A549 (cell line): ENCODE data around the gene PRR29. TPM values are rescaled to one million over a fixed set of nuclear protein-coding genes. Genes with fewer than 3 reads are reported as not detected.

Experiments used
- ATAC-seq, 2 experiments: fragments of 200-7000 bp in 1 of 2; fragments of >200 bp in 1 of 2; cut with Nextera tagmentation in 1 of 2; cut with Tn5 transposase in 1 of 2; 3 replicates each; pipeline versions ENCODE4 v1.8.0 to v1.9.1; 2018 to 2020; ENCODE audit warnings: mild to moderate bottlenecking in 1 of 2, moderate library complexity in 1 of 2
- CTCF ChIA-PET: fragments of 300-600 bp; sonication (Branson Sonifier 250); formaldehyde crosslinking; extraction: SDS; loops from one replicate; lab custom pipeline; 2021; ENCODE audit warnings: antibody characterized with exemption, inconsistent platforms; lab: Yijun Ruan, JAX
- POLR2A ChIA-PET: fragments of 350-600 bp; formaldehyde crosslinking; extraction: SDS; loops from one replicate; lab custom pipeline; 2021; ENCODE audit warnings: antibody characterized with exemption, inconsistent platforms; lab: Yijun Ruan, JAX
- DNase-seq, 2 experiments: peaks; one replicate each; pipeline versions ENCODE4 v3.0.0 to v3.0.0-alpha.2; 2011 to 2016; ENCODE audit warnings: low read depth in 1 of 2, low spot score in 1 of 2
- FAIRE-seq: peaks from 2 replicates; lab custom pipeline; 2011; peaks lifted over from hg19 to GRCh38; lab: Jason Lieb, UNC
- H3K27ac ChIP-seq, 2 experiments: fragments of >200 bp; sonication (Bioruptor Twin); formaldehyde crosslinking; 3 replicates each; pipeline ENCODE4 v1.5.1; 2016 to 2017
- H3K4me1 ChIP-seq: fragments of >200 bp; sonication (Bioruptor Twin); formaldehyde crosslinking; 3 replicates; pipeline ENCODE4 v1.6.1; 2016
- H3K4me2 ChIP-seq: fragments of >200 bp; sonication (Bioruptor Twin); formaldehyde crosslinking; 3 replicates; pipeline ENCODE4 v1.6.1; 2016
- H3K4me3 ChIP-seq: fragments of >200 bp; sonication (Bioruptor Twin); formaldehyde crosslinking; 3 replicates; pipeline ENCODE4 v1.5.1; 2016
- H3K9me3 ChIP-seq: fragments of >200 bp; sonication (Bioruptor Twin); formaldehyde crosslinking; 3 replicates; pipeline ENCODE4 v1.6.1; 2016
- CBX2 ChIP-seq: fragments of 200-600 bp; sonication (generic); IDR thresholded peaks from 2 replicates; pipeline ENCODE4 v1.6.1; 2016; ENCODE audit warnings: low read depth, mild to moderate bottlenecking, borderline replicate concordance
- CBX8 ChIP-seq: fragments of 200-600 bp; sonication (generic); IDR thresholded peaks from 2 replicates; pipeline ENCODE4 v1.6.1; 2016
- CEBPB ChIP-seq, 2 experiments: fragments of >200 bp in 1 of 2; sonication (Bioruptor Twin) in 1 of 2; formaldehyde crosslinking in 1 of 2; IDR thresholded peaks; 2 replicates each; pipeline ENCODE4 v1.6.1; 2012 to 2016
- CTCF ChIP-seq: fragments of >200 bp; sonication (Bioruptor Twin); formaldehyde crosslinking; IDR thresholded peaks from 3 replicates; pipeline ENCODE4 v1.5.1; 2016
- ELK1 ChIP-seq: fragments of 150-350 bp; IDR thresholded peaks from 2 replicates; pipeline ENCODE4 v1.6.1; 2014; ENCODE audit warnings: low read depth, mild to moderate bottlenecking, low read length
- EP300 ChIP-seq, 2 experiments: fragments of >200 bp; sonication (Bioruptor Twin); formaldehyde crosslinking; IDR thresholded peaks; 2 replicates in 1 of 2; 3 replicates in 1 of 2; pipeline ENCODE4 v1.6.1; 2016 to 2017
- FOSB ChIP-seq: fragments of 250-450 bp; sonication (Bioruptor Pico); IDR thresholded peaks from 2 replicates; pipeline ENCODE4 v1.5.0; 2020; ENCODE audit warnings: mild to moderate bottlenecking, moderate library complexity
- FOXS1 ChIP-seq: fragments of 250-450 bp; sonication (Bioruptor Pico); IDR thresholded peaks from 2 replicates; pipeline ENCODE4 v1.5.0; 2020; ENCODE audit warnings: mild to moderate bottlenecking, moderate library complexity
- GATA3 ChIP-seq: IDR thresholded peaks from 2 replicates; pipeline ENCODE4 v1.6.1; 2012; ENCODE audit warnings: borderline replicate concordance
- HDAC2 ChIP-seq: fragments of 200-600 bp; sonication (generic); IDR thresholded peaks from 2 replicates; pipeline ENCODE4 v1.6.1; 2016
- HES2 ChIP-seq: fragments of >200 bp; sonication (Bioruptor Twin); formaldehyde crosslinking; IDR thresholded peaks from 2 replicates; pipeline ENCODE4 v1.6.1; 2016
- MAFK ChIP-seq: fragments of 450-650 bp; IDR thresholded peaks from 2 replicates; pipeline ENCODE4 v1.6.1; 2014; ENCODE audit not compliant: partially characterized antibody
- MAZ ChIP-seq: fragments of 150-350 bp; IDR thresholded peaks from 2 replicates; pipeline ENCODE4 v1.6.1; 2014; ENCODE audit warnings: antibody characterized with exemption, low read depth, low read length, borderline replicate concordance
- MYC ChIP-seq: IDR thresholded peaks from 2 replicates; pipeline ENCODE4 v1.6.1; 2012; ENCODE audit warnings: mild to moderate bottlenecking, inconsistent platforms, low read length, improper control_type of control experiment, borderline replicate concordance
- PHF8 ChIP-seq: fragments of 200-600 bp; sonication (generic); IDR thresholded peaks from 2 replicates; pipeline ENCODE4 v1.6.1; 2016; ENCODE audit warnings: low read depth, mild to moderate bottlenecking, antibody characterized with exemption, moderate library complexity, borderline replicate concordance
- POLR2AphosphoS2 ChIP-seq: conservative IDR thresholded peaks from 2 replicates; pipeline ENCODE4 v1.6.1; 2012; ENCODE audit warnings: low read length, improper control_type of control experiment, inconsistent platforms
- RAD21 ChIP-seq, 2 experiments: fragments of >200 bp in 1 of 2; sonication (Bioruptor Twin) in 1 of 2; formaldehyde crosslinking in 1 of 2; IDR thresholded peaks in 1 of 2; conservative IDR thresholded peaks in 1 of 2; 2 replicates in 1 of 2; 3 replicates in 1 of 2; pipeline ENCODE4 v1.6.1; 2012 to 2018; ENCODE audit warnings: inconsistent platforms in 1 of 2
- SREBF2 ChIP-seq: fragments of 450-650 bp; IDR thresholded peaks from 2 replicates; pipeline ENCODE4 v1.6.1; 2014; ENCODE audit warnings: mild to moderate bottlenecking, moderate library complexity
- TP53 ChIP-seq: fragments of 250-450 bp; sonication (Bioruptor Pico); IDR thresholded peaks from 2 replicates; pipeline ENCODE4 v1.5.0; 2021; ENCODE audit warnings: mild to moderate bottlenecking, moderate library complexity
- ZC3H11A ChIP-seq: fragments of 450-650 bp; IDR thresholded peaks from 2 replicates; pipeline ENCODE4 v1.6.1; 2014; ENCODE audit warnings: antibody characterized with exemption, mild to moderate bottlenecking
- ZFP36 ChIP-seq: fragments of 450-650 bp; IDR thresholded peaks from 2 replicates; pipeline ENCODE4 v1.6.1; 2014; ENCODE audit warnings: borderline replicate concordance; ENCODE audit not compliant: partially characterized antibody
- WGBS: methylation state at CpG from one replicate; pipeline ENCODE4 v1.1.6; 2017; ENCODE audit errors: missing lambda C conversion rate; 5-methylcytosine and 5-hydroxymethylcytosine counted together
- polyA plus RNA-seq, 4 experiments: library from polyadenylated mRNA; depleted of rRNA in 3 of 4; stranded (reverse); fragments of >200 nt; fragmentation: RNase III in 1 of 4; extraction: RNeasy Plus Mini Kit Qiagen cat#74134 plus additional on column Dnase treatment in 1 of 4; gene quantifications; 2 replicates in 3 of 4; 3 replicates in 1 of 4; pipeline ENCODE4 v1.2.3, GENCODE V29; 2011 to 2017

PRR29 gene
- polyA plus RNA-seq, 2 of the 4 experiments (the other 2 are of a cell fraction): 0.44 to 0.67 TPM

GRCh38 chr17:64022611-64023063, 24.5 kb downstream of the PRR29 start:
- no peaks in the 10 kb centered on the region for H3K4me1 ChIP-seq
- H3K4me3 ChIP-seq: no peak overlapping the region
- no peaks in the 10 kb centered on the region for H3K9me3 ChIP-seq
- no peak for ATAC-seq
- FAIRE-seq: no peak
- POLR2A ChIA-PET: no interaction called here
- H3K27ac ChIP-seq: no peak overlapping the region
- no peak for TF ChIP-seq RAD21 (conservative IDR thresholded peaks at IDR 0.05 in 1 of 2, IDR thresholded peaks at IDR 0.05 in 1 of 2)
- TF ChIP-seq CTCF: no peak
- no peak for TF ChIP-seq ELK1
- no peak for TF ChIP-seq EP300 (IDR thresholded peaks at IDR 0.05)
- no peak for TF ChIP-seq ZFP36
- TF ChIP-seq ZC3H11A: no peak
- no peak for TF ChIP-seq SREBF2
- no peak for TF ChIP-seq FOXS1
- no peak for TF ChIP-seq MAZ
- TF ChIP-seq MYC: no peak
- no peak for TF ChIP-seq CBX2
- TF ChIP-seq MAFK: no peak
- TF ChIP-seq HES2: no peak
- TF ChIP-seq HDAC2: no peak
- TF ChIP-seq POLR2AphosphoS2: no peak
- TF ChIP-seq GATA3: no peak
- no peak for TF ChIP-seq CEBPB (IDR thresholded peaks at IDR 0.05)
- TF ChIP-seq TP53: no peak
- H3K4me2 ChIP-seq: no peak overlapping the region
- DNase-seq: no peak
- CTCF ChIA-PET: interaction anchor here (0.7 to 18.1 kb wide), 8 partner anchors 14 to 133 kb away, joined by 3 to 863 read pairs (median 64); partner anchors contain the start of genes CSHL1, ERN1 and GH1
- 67% methylated on average over 5 of the region's 5 CpGs for WGBS

GRCh38 chr17:64024215-64024654, 26.1 kb downstream of the PRR29 start:
- ChIA-PET CTCF (interaction anchor here (0.6 to 18.1 kb wide), 27 partner anchors 8 to 278 kb away, joined by 3 to 863 read pairs (median 19); partner anchors contain the start of genes CSHL1, ERN1 and GH1), POLR2A (no interaction called here)
- DNase-seq: no peak
- WGBS: 78% methylated on average over 8 of the region's 8 CpGs
- no peak for FAIRE-seq
- H3K27ac ChIP-seq: no peak overlapping the region
- no peak for TF ChIP-seq POLR2AphosphoS2
- TF ChIP-seq HDAC2: no peak
- no peak for TF ChIP-seq CBX8
- TF ChIP-seq FOSB (CRISPR knock-in tag): no peak
- no peak for TF ChIP-seq ZFP36
- TF ChIP-seq CEBPB (IDR thresholded peaks at IDR 0.05): no peak
- TF ChIP-seq RAD21 (conservative IDR thresholded peaks at IDR 0.05 in 1 of 2, IDR thresholded peaks at IDR 0.05 in 1 of 2): no peak
- TF ChIP-seq PHF8: no peak
- ATAC-seq: no peak
- H3K4me1 ChIP-seq: peaks cover 3% of the 10 kb centered on the region; the same call in 1 of the 3 replicates
- no peak overlapping the region for H3K4me3 ChIP-seq
- H3K4me2 ChIP-seq: no peak overlapping the region
- no peaks in the 10 kb centered on the region for H3K9me3 ChIP-seq
